Body of pancreas (tissue), 4 donors: ENCODE results near the gene NPTN. TPM values are rescaled to one million over a fixed set of nuclear protein-coding genes. Genes with fewer than 3 reads are reported as not detected.
"Not testable (repeated sequence)": the region's sequence is repeated elsewhere in the genome, so short reads cannot be mapped to it uniquely, and the experiment has no call there.

Experiments
- ATAC-seq: fragments of 150-250 bp; one replicate; pipeline ENCODE4 v1.9.1; 2016
- DNase-seq, 4 donors: peaks; one replicate each; pipeline ENCODE4 v3.0.0-alpha.2; 2019
- H3K27ac ChIP-seq, 4 donors: fragments of 200-600 bp; sonication (generic); 1 replicate in 3 of 4; 2 replicates in 1 of 4; pipeline versions ENCODE4 v1.5.1 to v1.6.1; 2016 to 2019; ENCODE audit warnings: mild to moderate bottlenecking in 1 of 4, mixed read lengths in 1 of 4, moderate library complexity in 1 of 4
- H3K27me3 ChIP-seq, 2 donors: fragments of 200-600 bp; sonication (generic); one replicate each; pipeline ENCODE4 v1.6.0; 2016; ENCODE audit warnings: mild to moderate bottlenecking in 1 of 2
- H3K36me3 ChIP-seq, 2 donors: fragments of 200-600 bp; sonication (generic); replicated peaks in 1 of 2; 2 replicates each; pipeline ENCODE4 v1.5.1; 2016; ENCODE audit warnings: low read depth in 2 of 2; ENCODE audit not compliant: insufficient read depth in 1 of 2
- H3K4me1 ChIP-seq: fragments of 200-600 bp; sonication (generic); one replicate; pipeline ENCODE4 v1.6.0; 2016
- H3K4me3 ChIP-seq, 2 donors: fragments of 200-600 bp; sonication (generic); 1 replicate in 1 of 2; 2 replicates in 1 of 2; pipeline ENCODE4 v1.5.1; 2016 to 2019
- H3K9me3 ChIP-seq, 3 donors: fragments of 200-600 bp; sonication (generic); 1 replicate in 2 of 3; 2 replicates in 1 of 3; pipeline ENCODE4 v1.5.1; 2016
- CTCF ChIP-seq, 7 experiments: fragments of 450-650 bp in 4 of 7; fragments of 200-600 bp in 3 of 7; sonication (generic) in 3 of 7; IDR thresholded peaks; one replicate each; pipeline ENCODE4 v1.5.1; 2016 to 2019; ENCODE audit warnings: antibody characterized with exemption in 7 of 7
- POLR2A ChIP-seq, 3 donors: fragments of 450-650 bp; IDR thresholded peaks; one replicate each; pipeline ENCODE4 v1.6.1; 2016; ENCODE audit warnings: antibody characterized with exemption in 3 of 3, mild to moderate bottlenecking in 2 of 3
- WGBS, 2 donors: methylation state at CpG; one replicate each; pipeline ENCODE4 v1.1.5; 2017; 5-methylcytosine and 5-hydroxymethylcytosine counted together
- intact Hi-C: fragments of 100-400 bp; cut with DNase I; formaldehyde crosslinking; loops from one replicate; pipeline ENCODE4 v1.15.1; 2023
- total RNA-seq, 2 donors: library from RNA; depleted of rRNA; stranded (reverse); fragments of >200 nt; gene quantifications; one replicate each; pipeline ENCODE4 v1.1.0, GENCODE V29; 2016

The NPTN gene
- total RNA-seq, 2 donors from 2014 or later = 34.2 to 39.9 TPM

- no peak overlapping the region for H3K4me3 ChIP-seq
- no peaks in the 10 kb centered on the region for H3K9me3 ChIP-seq
- no peaks in the 10 kb centered on the region for H3K27me3 ChIP-seq
- intact Hi-C loops = no loop called here
- DNase-seq (no peak), ATAC-seq (no peak)
- H3K36me3 ChIP-seq = peaks cover 0 to 11% of the 10 kb centered on the region in 2 donors
- no peak for TF ChIP-seq POLR2A (IDR thresholded peaks at IDR 0.05)
- TF ChIP-seq CTCF (IDR thresholded peaks at IDR 0.05) = no peak
- 84 to 88% methylated on average over 6 of the region's 6 CpGs for WGBS, 2 donors
- H3K4me1 ChIP-seq = no peaks in the 10 kb centered on the region
- no peak overlapping the region for H3K27ac ChIP-seq
These were observed 50.3 kb downstream of the NPTN start for GRCh38 chr15:73582851-73583379.

- Histone ChIP-seq H3K4me1 (peaks cover under 1% of the 10 kb centered on the region), H3K27me3 (no peaks in the 10 kb centered on the region), H3K27ac (no peak overlapping the region), H3K9me3 (no peaks in the 10 kb centered on the region), H3K36me3 (peaks cover 0 to 8% of the 10 kb centered on the region in 2 donors), H3K4me3 (no peak overlapping the region)
- no peak for TF ChIP-seq CTCF (IDR thresholded peaks at IDR 0.05)
- no peak for TF ChIP-seq POLR2A (IDR thresholded peaks at IDR 0.05)
- intact Hi-C loops = no loop called here
- ATAC-seq (no peak), DNase-seq (no peak)
- WGBS, 2 donors = 87 to 89% methylated on average over 2 of the region's 2 CpGs
These were observed 55.2 kb downstream of the NPTN start for GRCh38 chr15:73578026-73578425.

- H3K9me3 ChIP-seq, DNase-seq, H3K4me1 ChIP-seq, H3K27me3 ChIP-seq, intact Hi-C loops, H3K4me3 ChIP-seq, H3K36me3 ChIP-seq, H3K27ac ChIP-seq, ATAC-seq: not testable (repeated sequence)
These were observed 55.6 kb downstream of the NPTN start for GRCh38 chr15:73577593-73577992.

GRCh38 chr15:73575636-73576247 is 57.4 kb downstream of the NPTN start:
- intact Hi-C loops = no loop called here
- no peak overlapping the region for H3K27ac ChIP-seq

GRCh38 chr15:73573572-73573971 is 59.6 kb downstream of the NPTN start:
- DNase-seq = no peak
- Histone ChIP-seq H3K27ac (no peak overlapping the region), H3K9me3 (no peaks in the 10 kb centered on the region), H3K27me3 (no peaks in the 10 kb centered on the region), H3K4me3 (no peak overlapping the region), H3K4me1 (peaks cover 27% of the 10 kb centered on the region), H3K36me3 (peaks cover 10 to 13% of the 10 kb centered on the region in 2 donors)
- ATAC-seq = no peak
- intact Hi-C loops = no loop called here
- 73 to 83% methylated on average over 9 of the region's 9 CpGs for WGBS, 2 donors
- TF ChIP-seq POLR2A (IDR thresholded peaks at IDR 0.05) (no peak), CTCF (IDR thresholded peaks at IDR 0.05) (no peak)

More at GRCh38 chr15:73575636-73576247, 57.4 kb downstream of the NPTN start:
- H3K4me1 ChIP-seq = peaks cover 23% of the 10 kb centered on the region
- TF ChIP-seq CTCF (IDR thresholded peaks at IDR 0.05) = no peak
- TF ChIP-seq POLR2A (IDR thresholded peaks at IDR 0.05) = no peak
- ATAC-seq (no peak), DNase-seq (peak in 3 of 4 donors; percentile 25 to 71 (median 49))
- 50 to 71% methylated on average over 3 of the region's 3 CpGs for WGBS, 2 donors
- H3K27me3 ChIP-seq = no peaks in the 10 kb centered on the region
- no peak overlapping the region for H3K4me3 ChIP-seq
- no peaks in the 10 kb centered on the region for H3K9me3 ChIP-seq
- peaks cover 0 to 5% of the 10 kb centered on the region in 2 donors for H3K36me3 ChIP-seq
